GM19328 (cell line): ENCODE data around the gene KLHL36.

Experiments
- ATAC-seq: cut with Tn5 transposase; IDR thresholded peaks from one replicate; pipeline ENCODE4 v1.9.1; 2021; ENCODE audit warnings: mild to moderate bottlenecking, moderate library complexity; ENCODE audit not compliant: unreplicated experiment

Gene KLHL36

GRCh38 chr16:84641643-84642358 lies 6.5 kb upstream of the KLHL36 start:
- no peak for ATAC-seq

GRCh38 chr16:84643180-84643583 lies 5.1 kb upstream of the KLHL36 start:
- no peak for ATAC-seq

- no peak for ATAC-seq
Measured at GRCh38 chr16:84643674-84644073, 4.6 kb upstream of the KLHL36 start.

GRCh38 chr16:84648595-84649510 lies 542 bp downstream of the KLHL36 start:
- peak; percentile 68 for ATAC-seq

- no peak for ATAC-seq
Measured at GRCh38 chr16:84649511-84649861, 1.2 kb downstream of the KLHL36 start.

GRCh38 chr16:84650062-84650991 lies 2.0 kb downstream of the KLHL36 start:
- no peak for ATAC-seq

- ATAC-seq = no peak
Measured at GRCh38 chr16:84652566-84652965, 4.3 kb downstream of the KLHL36 start.

GRCh38 chr16:84654238-84654637 lies 5.9 kb downstream of the KLHL36 start:
- ATAC-seq = no peak

- ATAC-seq = no peak
Measured at GRCh38 chr16:84654998-84655397, 6.7 kb downstream of the KLHL36 start.

GRCh38 chr16:84656649-84657048 lies 8.3 kb downstream of the KLHL36 start:
- no peak for ATAC-seq

GRCh38 chr16:84657229-84657837 lies 9.0 kb downstream of the KLHL36 start:
- ATAC-seq = no peak

GRCh38 chr16:84658690-84659089 lies 10.4 kb downstream of the KLHL36 start:
- no peak for ATAC-seq

- no peak for ATAC-seq
Measured at GRCh38 chr16:84659656-84660300, 11.5 kb downstream of the KLHL36 start.

GRCh38 chr16:84660973-84661372 lies 12.7 kb downstream of the KLHL36 start:
- ATAC-seq = no peak

GRCh38 chr16:84661418-84662060 lies 13.2 kb downstream of the KLHL36 start:
- ATAC-seq = no peak

GRCh38 chr16:84662471-84662870 lies 14.2 kb downstream of the KLHL36 start:
- no peak for ATAC-seq

GRCh38 chr16:84663433-84664101 lies 15.3 kb downstream of the KLHL36 start:
- ATAC-seq = peak; percentile 69

GRCh38 chr16:84665359-84665758 lies 17.0 kb downstream of the KLHL36 start:
- ATAC-seq = no peak

- no peak for ATAC-seq
Measured at GRCh38 chr16:84665843-84666242, 17.5 kb downstream of the KLHL36 start.
